NCI-H69 (cell line): ENCODE measurements around the gene ANAPC2.

Source experiments
- DNase-seq: peaks from one replicate; lab custom pipeline; 2025; lab: John Stamatoyannopoulos, UW

The ANAPC2 gene

DNA sequence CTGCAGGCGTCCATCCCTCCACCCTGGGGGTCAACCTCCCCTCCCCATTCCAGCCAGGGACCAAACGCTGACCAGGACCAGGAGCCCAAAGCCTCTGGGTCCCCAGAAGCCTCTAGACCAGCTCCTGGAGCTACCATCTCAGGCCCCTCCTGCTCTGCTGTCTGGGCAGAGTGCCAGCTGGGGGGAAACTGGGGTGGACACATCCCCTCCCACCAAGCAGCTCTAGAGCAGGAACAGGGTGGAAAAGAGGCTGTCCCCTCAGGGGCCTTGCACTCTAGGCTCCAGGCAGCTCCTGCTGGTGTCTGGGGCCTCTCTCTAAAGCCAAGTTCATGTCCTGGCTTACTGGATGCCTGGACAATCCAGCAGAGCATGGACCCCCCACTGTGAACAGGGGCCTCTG, 4.5 kb upstream of the ANAPC2 start:
- DNase-seq: peak; percentile 44

- no peak for DNase-seq
These were observed 4.1 kb upstream of the ANAPC2 start for GRCh38 chr9:137192448-137192780.

GRCh38 chr9:137191691-137192447, 3.5 kb upstream of the ANAPC2 start:
- DNase-seq: no peak

- no peak for DNase-seq
These were observed 2.9 kb upstream of the ANAPC2 start for GRCh38 chr9:137191245-137191644.

- no peak for DNase-seq
These were observed 2.0 kb upstream of the ANAPC2 start for GRCh38 chr9:137190315-137190856.

- no peak for DNase-seq
These were observed 1.2 kb upstream of the ANAPC2 start for GRCh38 chr9:137189297-137190295.

DNA sequence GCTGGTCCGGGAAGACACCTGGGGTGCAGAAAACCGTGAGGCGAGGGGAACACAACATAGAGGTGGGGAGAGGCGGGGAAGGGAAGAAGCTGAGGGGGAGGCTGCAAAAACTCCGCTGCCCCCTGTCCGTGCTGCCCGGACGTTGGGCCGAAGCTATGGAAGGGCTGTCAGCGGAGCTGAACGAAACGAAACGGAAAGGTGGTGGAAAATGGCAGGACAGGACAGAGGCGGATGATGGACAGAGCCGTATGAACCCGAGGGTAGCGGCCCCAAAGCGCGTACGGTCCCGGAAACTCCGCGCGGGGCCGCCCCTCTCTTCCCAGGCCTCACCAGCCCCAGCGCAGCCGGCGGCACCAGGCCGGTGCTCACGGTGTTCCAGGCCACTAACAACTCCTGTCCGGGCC, 272 bp downstream of the ANAPC2 start:
- DNase-seq: no peak

DNA sequence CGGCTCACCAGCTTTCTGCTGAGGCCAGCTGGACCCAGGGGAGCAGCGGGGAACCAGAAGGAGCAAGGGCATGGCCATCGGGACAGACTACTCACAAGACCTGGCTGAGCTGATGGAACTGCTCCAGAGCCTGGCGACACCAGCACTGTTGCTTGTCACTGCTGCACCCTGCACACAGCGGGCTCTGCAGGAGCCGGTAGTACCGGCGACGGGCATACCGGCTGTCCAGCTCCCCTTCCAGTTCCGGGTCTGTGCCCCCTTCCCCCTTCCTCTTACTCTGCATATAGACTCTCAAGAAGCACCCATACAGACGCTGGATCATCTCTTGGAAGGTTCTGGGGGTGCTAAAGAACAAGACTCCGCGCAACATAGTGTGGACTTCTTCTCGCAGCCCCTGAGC, 974 bp downstream of the ANAPC2 start:
- DNase-seq: no peak

DNA sequence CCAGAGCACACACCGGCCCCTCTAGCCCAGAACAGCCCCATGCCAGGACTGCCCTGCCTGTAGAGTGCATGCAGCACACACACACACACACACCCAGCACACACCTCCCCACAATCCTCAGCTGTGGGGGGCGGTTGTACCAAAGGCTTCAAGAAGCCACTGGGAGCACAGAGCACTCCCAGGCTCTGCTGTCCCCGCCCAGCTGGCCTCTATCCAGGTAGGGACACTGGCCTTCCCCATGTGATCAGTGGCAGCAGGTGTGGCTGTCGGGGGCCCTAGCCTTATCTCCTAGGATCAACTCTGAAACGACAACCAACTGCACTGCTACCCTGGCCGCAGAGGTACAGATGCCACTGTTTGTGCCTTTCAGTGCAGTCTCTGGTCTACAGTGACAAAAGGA, 2.0 kb downstream of the ANAPC2 start:
- DNase-seq: no peak

- DNase-seq: no peak
These were observed 2.4 kb downstream of the ANAPC2 start for GRCh38 chr9:137185921-137186320.

DNA sequence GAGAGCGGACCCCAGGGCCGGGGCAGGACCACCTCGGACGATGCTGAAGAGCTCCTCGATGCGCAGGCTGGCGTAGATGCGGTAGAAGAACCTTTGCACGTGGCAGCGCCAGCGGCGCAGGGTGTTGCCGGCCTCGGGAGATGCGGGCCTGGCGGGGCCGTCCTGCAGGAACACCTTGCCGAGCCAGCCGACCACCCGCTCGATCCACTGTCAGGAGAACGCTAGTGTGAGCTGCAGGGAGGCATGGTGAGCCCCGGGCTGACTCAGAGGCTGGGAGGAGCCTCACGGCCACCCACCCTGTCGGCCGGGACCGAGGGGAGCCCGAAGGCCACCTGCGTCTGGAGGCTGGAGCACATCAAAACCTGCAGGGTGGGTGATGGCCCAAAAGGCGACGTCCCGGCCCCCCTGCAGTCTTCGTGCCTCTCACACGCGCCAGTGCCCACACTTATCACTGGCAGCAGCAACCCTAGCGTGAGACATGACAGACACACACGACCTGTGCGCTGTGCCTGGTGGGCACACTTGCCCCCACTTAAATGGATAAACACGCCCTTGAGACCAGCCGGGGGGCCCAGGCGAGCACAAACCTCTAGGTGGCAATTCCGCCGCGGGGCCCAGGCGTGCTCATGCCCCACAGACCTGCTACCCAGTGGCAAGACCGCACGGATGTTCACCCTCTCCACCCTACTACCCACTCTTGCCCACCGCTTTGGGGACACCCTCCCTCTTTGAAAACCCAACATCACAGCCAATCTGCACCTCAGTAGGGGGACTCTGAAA, 3.3 kb downstream of the ANAPC2 start:
- no peak for DNase-seq

GRCh38 chr9:137183980-137184595, 4.3 kb downstream of the ANAPC2 start:
- no peak for DNase-seq

- DNase-seq: no peak
These were observed 5.5 kb downstream of the ANAPC2 start for GRCh38 chr9:137182836-137183235.

DNA sequence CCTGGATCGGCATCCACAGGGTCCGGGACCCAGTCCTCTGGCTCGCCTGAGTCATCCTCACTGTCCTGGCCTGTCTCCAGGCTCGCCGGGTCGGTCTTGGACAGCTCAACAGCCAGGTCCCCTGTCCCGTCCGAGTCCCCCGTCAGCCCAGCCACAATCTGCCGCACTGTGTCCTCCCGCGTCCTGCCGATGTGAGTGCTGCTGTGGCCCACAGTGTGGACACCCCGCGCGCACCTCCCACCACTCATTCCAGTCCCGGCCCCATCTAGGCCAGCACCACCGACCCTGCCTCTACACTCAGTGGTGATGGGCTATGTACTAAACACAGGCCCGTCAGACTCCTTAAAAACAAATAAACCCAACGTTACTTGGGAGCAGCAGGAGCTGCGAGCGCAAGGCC, 6.7 kb downstream of the ANAPC2 start:
- DNase-seq: no peak

GRCh38 chr9:137180491-137180890, 7.9 kb downstream of the ANAPC2 start:
- no peak for DNase-seq

- DNase-seq: no peak
These were observed 8.6 kb downstream of the ANAPC2 start for GRCh38 chr9:137179761-137180160.

GRCh38 chr9:137178939-137179630, 9.3 kb downstream of the ANAPC2 start:
- no peak for DNase-seq

- no peak for DNase-seq
These were observed 10.0 kb downstream of the ANAPC2 start for GRCh38 chr9:137178201-137178938.

DNA sequence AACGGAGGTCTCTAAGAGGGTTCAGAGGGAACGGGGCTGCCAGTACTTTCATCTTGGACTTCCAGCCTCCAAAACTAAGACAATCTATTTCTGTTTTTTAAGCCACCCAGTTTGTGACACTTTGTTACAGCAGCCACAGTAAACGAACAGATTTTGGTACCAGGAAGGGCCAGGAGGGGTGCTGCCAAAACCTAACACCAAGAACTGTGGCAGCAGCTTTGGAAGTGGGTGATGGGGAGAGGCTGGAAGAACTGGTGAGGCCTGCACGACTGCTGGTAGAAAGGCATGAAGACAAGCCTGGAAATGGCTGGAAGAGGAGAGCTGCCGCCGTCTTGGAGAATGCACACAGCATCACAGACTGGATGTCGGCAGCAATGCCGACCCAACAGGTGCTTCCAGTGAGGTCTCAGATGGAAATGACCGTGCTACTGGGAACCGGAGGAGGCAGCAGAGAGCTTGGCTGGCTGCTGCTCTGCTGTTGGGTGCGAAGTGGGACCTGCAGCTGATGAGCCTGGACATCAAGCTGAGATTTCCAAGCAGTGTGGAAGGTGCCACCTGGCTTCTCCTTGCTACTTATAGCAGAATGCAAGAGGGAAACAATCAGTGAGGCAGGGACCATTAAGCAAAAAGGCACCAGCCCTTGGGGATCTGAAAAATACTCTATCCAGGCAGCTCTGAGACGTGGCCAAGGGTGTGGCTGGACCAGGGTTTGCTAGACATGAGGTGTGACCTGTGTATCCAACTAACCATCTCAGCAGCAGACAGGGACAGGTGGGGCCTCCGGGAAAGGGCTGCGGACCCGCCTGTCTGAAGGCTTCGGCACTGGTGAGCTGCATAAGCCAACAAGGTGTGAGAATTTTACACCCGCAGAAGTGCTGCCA, 11.8 kb downstream of the ANAPC2 start:
- DNase-seq: peak; percentile 75
